HG03432 (cell line): ENCODE results near the gene ZDHHC5.
A peak's percentile ranks its signal among the peaks of the same experiment; 100 is the strongest.
"Not testable (repeated sequence)": the region's sequence is repeated elsewhere in the genome, so short reads cannot be mapped to it uniquely, and the experiment has no call there.

Source experiments
- ATAC-seq: cut with Tn5 transposase; IDR thresholded peaks from one replicate; pipeline ENCODE4 v1.9.1; 2021; ENCODE audit warnings: mild to moderate bottlenecking, moderate library complexity; ENCODE audit not compliant: unreplicated experiment

ZDHHC5 gene

GRCh38 chr11:57644748-57645688 lies 22.9 kb upstream of the ZDHHC5 start:
- ATAC-seq: peak; percentile 56

- no peak for ATAC-seq
These were observed 22.2 kb upstream of the ZDHHC5 start for GRCh38 chr11:57645689-57646085.

GRCh38 chr11:57646194-57646798 lies 21.6 kb upstream of the ZDHHC5 start:
- ATAC-seq: peak; percentile 22

GRCh38 chr11:57646799-57647303 lies 21.1 kb upstream of the ZDHHC5 start:
- ATAC-seq: no peak

GRCh38 chr11:57647372-57647771 lies 20.5 kb upstream of the ZDHHC5 start:
- no peak for ATAC-seq

GRCh38 chr11:57647960-57648800 lies 19.7 kb upstream of the ZDHHC5 start:
- no peak for ATAC-seq

GRCh38 chr11:57648801-57649735 lies 18.8 kb upstream of the ZDHHC5 start:
- no peak for ATAC-seq

GRCh38 chr11:57649826-57650738 lies 17.8 kb upstream of the ZDHHC5 start, which contains the start of gene YPEL4:
YPEL4 (minus strand) TSS chr11:57649912; CDS start chr11:57647107, 2,805 bp downstream.
- peak; percentile 34 for ATAC-seq

- ATAC-seq: no peak
These were observed 17.2 kb upstream of the ZDHHC5 start for GRCh38 chr11:57650739-57651090.

- no peak for ATAC-seq
These were observed 16.5 kb upstream of the ZDHHC5 start for GRCh38 chr11:57651408-57651807.

GRCh38 chr11:57652230-57652629 lies 15.7 kb upstream of the ZDHHC5 start:
- ATAC-seq: not testable (repeated sequence)

- ATAC-seq: no peak
These were observed 15.3 kb upstream of the ZDHHC5 start for GRCh38 chr11:57652662-57653061.

GRCh38 chr11:57653163-57653562 lies 14.8 kb upstream of the ZDHHC5 start:
- ATAC-seq: no peak

GRCh38 chr11:57656885-57657193 lies 11.1 kb upstream of the ZDHHC5 start:
- no peak for ATAC-seq

- peak; percentile 98 for ATAC-seq
These were observed 10.5 kb upstream of the ZDHHC5 start, which contains the start of gene CLP1 for GRCh38 chr11:57657194-57658022. CLP1 (plus strand) TSS chr11:57657762; CDS start chr11:57659477, 1,715 bp downstream.

GRCh38 chr11:57658023-57658361 lies 9.9 kb upstream of the ZDHHC5 start:
- ATAC-seq: no peak

GRCh38 chr11:57659669-57660068 lies 8.2 kb upstream of the ZDHHC5 start:
- ATAC-seq: no peak

GRCh38 chr11:57662893-57663292 lies 5.0 kb upstream of the ZDHHC5 start:
- no peak for ATAC-seq
